Activated CD4-positive, alpha-beta memory T cell treated with anti-CD3 and anti-CD28 coated beads for 36 hours (primary cell): ENCODE results near the gene TMEM176B. TPM values are rescaled to one million over a fixed set of nuclear protein-coding genes. Genes with fewer than 3 reads are reported as not detected.

Experiments
- CTCF ChIA-PET: fragments of 350-600 bp; sonication (Branson Sonifier 250); formaldehyde crosslinking; loops from one replicate; lab custom pipeline; 2021; ENCODE audit warnings: antibody characterized with exemption, inconsistent platforms; lab: Charles Lee
- POLR2A ChIA-PET: fragments of 350-600 bp; sonication (Branson Sonifier 250); formaldehyde crosslinking; loops from one replicate; lab custom pipeline; 2021; ENCODE audit warnings: antibody characterized with exemption; lab: Charles Lee
- DNase-seq: peaks from one replicate; pipeline ENCODE4 v3.0.0-alpha.2; 2020
- H3K27ac Mint-ChIP-seq: one replicate; pipeline ENCODE4 v1.8.0; 2021; ENCODE audit warnings: mixed read lengths
- H3K27me3 Mint-ChIP-seq: one replicate; pipeline ENCODE4 v1.8.0; 2021; ENCODE audit warnings: mixed read lengths
- H3K36me3 Mint-ChIP-seq: one replicate; pipeline ENCODE4 v1.8.0; 2021; ENCODE audit warnings: mixed read lengths
- H3K4me1 Mint-ChIP-seq: one replicate; pipeline ENCODE4 v1.8.0; 2021; ENCODE audit warnings: low read depth, mixed read lengths
- H3K4me3 Mint-ChIP-seq: one replicate; pipeline ENCODE4 v1.8.0; 2021; ENCODE audit warnings: mild to moderate bottlenecking, mixed read lengths
- H3K9me3 Mint-ChIP-seq: one replicate; pipeline ENCODE4 v1.8.0; 2021; ENCODE audit warnings: mixed read lengths
- intact Hi-C: fragments of 100-400 bp; cut with micrococcal nuclease; formaldehyde crosslinking; loops from one replicate; pipeline ENCODE4 v1.15.1; 2023
- total RNA-seq, 2 experiments: library from RNA; stranded (reverse); gene quantifications; one replicate each; pipeline ENCODE4 v1.2.3, GENCODE V29; 2021

Gene TMEM176B
- total RNA-seq, 2 experiments from 2014 or later: not detected

GRCh38 chr7:150755473-150756099, 44.6 kb downstream of the TMEM176B start:
- Mint-ChIP-seq H3K9me3 (peaks cover 3% of the 10 kb centered on the region), H3K4me1 (peaks cover 60% of the 10 kb centered on the region), H3K27ac (peak overlapping the region; percentile 93), H3K4me3 (peak overlapping the region; percentile 57), H3K27me3 (no peaks in the 10 kb centered on the region), H3K36me3 (no peaks in the 10 kb centered on the region)
- ChIA-PET CTCF (interaction anchor here (0.8 to 5.3 kb wide), 24 partner anchors 11 to 400 kb away, joined by 3 to 80 read pairs (median 5); partner anchors contain the start of genes GIMAP1, GIMAP2, GIMAP6 and GIMAP8), POLR2A (interaction anchor here (0.6 to 2.5 kb wide), 21 partner anchors 13 to 349 kb away, joined by 3 to 20 read pairs (median 5); partner anchors contain the start of genes GIMAP1, GIMAP2, GIMAP4 and GIMAP5)
- DNase-seq: peak; percentile 85
- intact Hi-C loops: loop anchor here (1.0 to 5.0 kb wide), 9 partner anchors 14 to 433 kb away; partner anchors contain the start of genes ACTR3C and LRRC61

GRCh38 chr7:150754951-150755350, 45.2 kb downstream of the TMEM176B start:
- POLR2A ChIA-PET: interaction anchor here (1.1 to 2.5 kb wide), 17 partner anchors 13 to 348 kb away, joined by 3 to 20 read pairs (median 7); partner anchors contain the start of genes GIMAP1, GIMAP2, GIMAP4 and GIMAP5
- intact Hi-C loops: loop anchor here (1.0 to 5.0 kb wide), 12 partner anchors 14 to 433 kb away; partner anchors contain the start of genes ACTR3C, GIMAP1, GIMAP4 and LRRC61
- H3K4me1 Mint-ChIP-seq: peaks cover 65% of the 10 kb centered on the region
- no peaks in the 10 kb centered on the region for H3K27me3 Mint-ChIP-seq
- peaks cover 3% of the 10 kb centered on the region for H3K9me3 Mint-ChIP-seq
- H3K36me3 Mint-ChIP-seq: no peaks in the 10 kb centered on the region
- peak overlapping the region; percentile 93 for H3K27ac Mint-ChIP-seq
- H3K4me3 Mint-ChIP-seq: peak overlapping the region; percentile 57
- CTCF ChIA-PET: interaction anchor here (0.7 to 5.3 kb wide), 23 partner anchors 11 to 399 kb away, joined by 3 to 80 read pairs (median 5); partner anchors contain the start of genes GIMAP1, GIMAP6, GIMAP7 and GIMAP8
- peak; percentile 47 for DNase-seq

GRCh38 chr7:150753826-150754603, 46.1 kb downstream of the TMEM176B start:
- intact Hi-C loops: loop anchor here (1.0 to 2.0 kb wide), 5 partner anchors 38 to 313 kb away; partner anchors contain the start of genes GIMAP1 and GIMAP4
- CTCF ChIA-PET: interaction anchor here (1.6 to 5.3 kb wide), 6 partner anchors 10 to 307 kb away, joined by 3 to 80 read pairs (median 16); partner anchors contain the start of gene GIMAP8
- peaks cover 74% of the 10 kb centered on the region for H3K4me1 Mint-ChIP-seq
- no peaks in the 10 kb centered on the region for H3K9me3 Mint-ChIP-seq
- no peaks in the 10 kb centered on the region for H3K27me3 Mint-ChIP-seq
- peak overlapping the region; percentile 94 for H3K27ac Mint-ChIP-seq
- no peaks in the 10 kb centered on the region for H3K36me3 Mint-ChIP-seq
- peak; percentile 54 for DNase-seq
- H3K4me3 Mint-ChIP-seq: peak overlapping the region; percentile 26
- POLR2A ChIA-PET: interaction anchor here (0.6 to 2.5 kb wide), 3 partner anchors 15 to 307 kb away, joined by 3 to 10 read pairs (median 4); no protein-coding TSS in a partner anchor

- intact Hi-C loops: no loop called here
- CTCF ChIA-PET: interaction anchor here (5.3 kb wide), 1 partner anchor 306 kb away, joined by 80 read pairs; no protein-coding TSS in a partner anchor
Measured at GRCh38 chr7:150753239-150753638, 46.9 kb downstream of the TMEM176B start.

GRCh38 chr7:150751702-150752101, 48.5 kb downstream of the TMEM176B start:
- Mint-ChIP-seq H3K4me1 (peaks cover 86% of the 10 kb centered on the region), H3K36me3 (no peaks in the 10 kb centered on the region), H3K27me3 (no peaks in the 10 kb centered on the region), H3K4me3 (no peak overlapping the region), H3K27ac (peak overlapping the region; percentile 72), H3K9me3 (no peaks in the 10 kb centered on the region)
- intact Hi-C loops: no loop called here
- DNase-seq: no peak
- CTCF ChIA-PET: interaction anchor here (0.6 kb wide), 1 partner anchor 95 kb away, joined by 3 read pairs; no protein-coding TSS in a partner anchor
- POLR2A ChIA-PET: interaction anchor here (1.2 kb wide), 1 partner anchor 10 kb away, joined by 5 read pairs; no protein-coding TSS in a partner anchor

More at GRCh38 chr7:150753239-150753638, 46.9 kb downstream of the TMEM176B start:
- no peak for DNase-seq
- POLR2A ChIA-PET: no interaction called here
- no peaks in the 10 kb centered on the region for H3K27me3 Mint-ChIP-seq
- peak overlapping the region; percentile 94 for H3K27ac Mint-ChIP-seq
- H3K36me3 Mint-ChIP-seq: no peaks in the 10 kb centered on the region
- peaks cover 82% of the 10 kb centered on the region for H3K4me1 Mint-ChIP-seq
- H3K4me3 Mint-ChIP-seq: no peak overlapping the region
- H3K9me3 Mint-ChIP-seq: no peaks in the 10 kb centered on the region

GRCh38 chr7:150748376-150748775, 51.8 kb downstream of the TMEM176B start:
- intact Hi-C loops: no loop called here
- CTCF ChIA-PET: interaction anchor here (0.9 to 1.5 kb wide), 3 partner anchors 10 to 180 kb away, joined by 3 to 7 read pairs (median 4); partner anchors contain the start of gene GIMAP2
- no peaks in the 10 kb centered on the region for H3K27me3 Mint-ChIP-seq
- H3K4me1 Mint-ChIP-seq: peaks cover 87% of the 10 kb centered on the region
- no peaks in the 10 kb centered on the region for H3K9me3 Mint-ChIP-seq
- H3K36me3 Mint-ChIP-seq: peaks cover 23% of the 10 kb centered on the region
- peak overlapping the region; percentile 87 for H3K27ac Mint-ChIP-seq
- POLR2A ChIA-PET: interaction anchor here (0.9 to 4.1 kb wide), 5 partner anchors 10 to 181 kb away, joined by 3 to 18 read pairs (median 4); partner anchors contain the start of genes GIMAP4 and GIMAP5
- DNase-seq: no peak
- H3K4me3 Mint-ChIP-seq: no peak overlapping the region

- H3K4me3 Mint-ChIP-seq: peak overlapping the region; percentile 34
- H3K4me1 Mint-ChIP-seq: peaks cover 91% of the 10 kb centered on the region
- H3K36me3 Mint-ChIP-seq: peaks cover 38% of the 10 kb centered on the region
- DNase-seq: no peak
- H3K27me3 Mint-ChIP-seq: no peaks in the 10 kb centered on the region
- intact Hi-C loops: no loop called here
- H3K9me3 Mint-ChIP-seq: no peaks in the 10 kb centered on the region
- ChIA-PET CTCF (interaction anchor here (0.7 to 1.5 kb wide), 2 partner anchors 10 to 298 kb away, joined by 3 read pairs; no protein-coding TSS in a partner anchor), POLR2A (interaction anchor here (0.8 to 4.1 kb wide), 2 partner anchors 9 to 1321 kb away, joined by 3 to 18 read pairs; partner anchors contain the start of gene GIMAP5)
- H3K27ac Mint-ChIP-seq: peak overlapping the region; percentile 87
Measured at GRCh38 chr7:150746921-150747320, 53.2 kb downstream of the TMEM176B start.

GRCh38 chr7:150745876-150746275, 54.3 kb downstream of the TMEM176B start:
- Mint-ChIP-seq H3K36me3 (peaks cover 48% of the 10 kb centered on the region), H3K27me3 (no peaks in the 10 kb centered on the region), H3K9me3 (no peaks in the 10 kb centered on the region), H3K4me3 (peak overlapping the region; percentile 10), H3K27ac (peak overlapping the region; percentile 87), H3K4me1 (peaks cover 96% of the 10 kb centered on the region)
- POLR2A ChIA-PET: interaction anchor here (1.0 to 4.1 kb wide), 2 partner anchors 8 to 13 kb away, joined by 3 to 18 read pairs; partner anchors contain the start of gene GIMAP5
- intact Hi-C loops: no loop called here
- no peak for DNase-seq
- CTCF ChIA-PET: interaction anchor here (1.2 kb wide), 1 partner anchor 230 kb away, joined by 3 read pairs; no protein-coding TSS in a partner anchor

GRCh38 chr7:150745086-150745485, 55.1 kb downstream of the TMEM176B start:
- ChIA-PET POLR2A (interaction anchor here (1.0 to 4.1 kb wide), 3 partner anchors 7 to 13 kb away, joined by 3 to 18 read pairs (median 7); partner anchors contain the start of gene GIMAP5), CTCF (interaction anchor here (0.6 to 2.1 kb wide), 4 partner anchors 10 to 230 kb away, joined by 3 to 10 read pairs (median 4); partner anchors contain the start of gene GIMAP7)
- H3K36me3 Mint-ChIP-seq: peaks cover 56% of the 10 kb centered on the region
- no peaks in the 10 kb centered on the region for H3K9me3 Mint-ChIP-seq
- no peak for DNase-seq
- peak overlapping the region; percentile 87 for H3K4me3 Mint-ChIP-seq
- H3K27me3 Mint-ChIP-seq: no peaks in the 10 kb centered on the region
- intact Hi-C loops: no loop called here
- peaks cover 96% of the 10 kb centered on the region for H3K4me1 Mint-ChIP-seq
- peak overlapping the region; percentile 87 for H3K27ac Mint-ChIP-seq

- Mint-ChIP-seq H3K36me3 (peaks cover 64% of the 10 kb centered on the region), H3K27me3 (no peaks in the 10 kb centered on the region), H3K9me3 (no peaks in the 10 kb centered on the region), H3K4me1 (peaks cover 93% of the 10 kb centered on the region), H3K4me3 (peak overlapping the region; percentile 87), H3K27ac (peak overlapping the region; percentile 87)
- ChIA-PET POLR2A (interaction anchor here (1.7 kb wide), 1 partner anchor 12 kb away, joined by 7 read pairs; no protein-coding TSS in a partner anchor), CTCF (interaction anchor here (0.6 to 2.5 kb wide), 7 partner anchors 11 to 295 kb away, joined by 3 to 10 read pairs (median 3); partner anchors contain the start of gene GIMAP7)
- no peak for DNase-seq
- intact Hi-C loops: no loop called here
Measured at GRCh38 chr7:150744041-150744656, 56.0 kb downstream of the TMEM176B start.
